ENCODE measurements around the gene RPF1.

RPF1 gene

DNA sequence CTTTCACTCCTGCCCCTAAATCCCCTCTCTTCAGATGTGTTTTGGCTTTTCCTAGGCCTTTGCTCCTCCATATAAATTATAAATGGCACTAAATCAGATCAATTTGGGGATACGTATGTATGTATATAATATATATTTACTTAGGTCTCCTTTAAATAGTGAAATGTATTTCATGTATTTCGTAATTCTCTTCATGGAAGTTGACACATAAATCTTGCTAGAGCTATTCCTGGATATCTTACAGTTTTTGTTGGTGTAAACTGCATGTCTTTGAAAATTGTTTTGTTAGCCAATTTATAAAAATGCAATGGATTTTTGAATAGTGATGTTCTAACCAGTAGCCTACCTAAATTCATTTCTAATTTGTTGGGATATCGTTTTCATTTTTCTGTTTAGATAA is 9.0 kb downstream of the RPF1 start (continued):
- TF ChIP-seq ZNF341 (tag by site-specific recombination; IDR thresholded peaks at IDR 0.05; ENCODE audit: low read depth) (no peak), FEZF1 (tag by site-specific recombination; IDR thresholded peaks at IDR 0.05) (no peak), ZNF140 (tag by site-specific recombination; IDR thresholded peaks at IDR 0.05) (no peak), ZSCAN16 (tag by site-specific recombination; IDR thresholded peaks at IDR 0.05) (no peak), ZNF398 (tag by site-specific recombination; IDR thresholded peaks at IDR 0.05) (no peak)

- TF ChIP-seq, protein P1, sequence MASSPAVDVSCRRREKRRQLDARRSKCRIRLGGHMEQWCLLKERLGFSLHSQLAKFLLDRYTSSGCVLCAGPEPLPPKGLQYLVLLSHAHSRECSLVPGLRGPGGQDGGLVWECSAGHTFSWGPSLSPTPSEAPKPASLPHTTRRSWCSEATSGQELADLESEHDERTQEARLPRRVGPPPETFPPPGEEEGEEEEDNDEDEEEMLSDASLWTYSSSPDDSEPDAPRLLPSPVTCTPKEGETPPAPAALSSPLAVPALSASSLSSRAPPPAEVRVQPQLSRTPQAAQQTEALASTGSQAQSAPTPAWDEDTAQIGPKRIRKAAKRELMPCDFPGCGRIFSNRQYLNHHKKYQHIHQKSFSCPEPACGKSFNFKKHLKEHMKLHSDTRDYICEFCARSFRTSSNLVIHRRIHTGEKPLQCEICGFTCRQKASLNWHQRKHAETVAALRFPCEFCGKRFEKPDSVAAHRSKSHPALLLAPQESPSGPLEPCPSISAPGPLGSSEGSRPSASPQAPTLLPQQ (tag by site-specific recombination; IDR thresholded peaks at IDR 0.05) = no peak
- no peak for TF ChIP-seq KLF17 (tag by site-specific recombination; IDR thresholded peaks at IDR 0.05)
- no peak for TF ChIP-seq MEIS1 (CRISPR knock-in tag; IDR thresholded peaks at IDR 0.05; ENCODE audit: borderline replicate concordance)
- no peak for TF ChIP-seq ZNF324 (tag by site-specific recombination; IDR thresholded peaks at IDR 0.05)
- TF ChIP-seq ZNF629 (tag by site-specific recombination; IDR thresholded peaks at IDR 0.05) = no peak
- TF ChIP-seq ZBTB21 (tag by site-specific recombination; IDR thresholded peaks at IDR 0.05) = no peak
- no peak for TF ChIP-seq HOXC10 (CRISPR knock-in tag; IDR thresholded peaks at IDR 0.05)
- TF ChIP-seq ZNF248 (tag by site-specific recombination; IDR thresholded peaks at IDR 0.05) = no peak
- no peak for TF ChIP-seq ZNF473 (tag by site-specific recombination; IDR thresholded peaks at IDR 0.05)
- no peak for TF ChIP-seq ELK4 (IDR thresholded peaks at IDR 0.05; ENCODE audit: borderline replicate concordance, low read depth, low read length)
- no peak for TF ChIP-seq ZNF623 (tag by site-specific recombination; IDR thresholded peaks at IDR 0.05)
- no peak for TF ChIP-seq ZBTB48 (tag by site-specific recombination; IDR thresholded peaks at IDR 0.05)
- TF ChIP-seq, protein P2, sequence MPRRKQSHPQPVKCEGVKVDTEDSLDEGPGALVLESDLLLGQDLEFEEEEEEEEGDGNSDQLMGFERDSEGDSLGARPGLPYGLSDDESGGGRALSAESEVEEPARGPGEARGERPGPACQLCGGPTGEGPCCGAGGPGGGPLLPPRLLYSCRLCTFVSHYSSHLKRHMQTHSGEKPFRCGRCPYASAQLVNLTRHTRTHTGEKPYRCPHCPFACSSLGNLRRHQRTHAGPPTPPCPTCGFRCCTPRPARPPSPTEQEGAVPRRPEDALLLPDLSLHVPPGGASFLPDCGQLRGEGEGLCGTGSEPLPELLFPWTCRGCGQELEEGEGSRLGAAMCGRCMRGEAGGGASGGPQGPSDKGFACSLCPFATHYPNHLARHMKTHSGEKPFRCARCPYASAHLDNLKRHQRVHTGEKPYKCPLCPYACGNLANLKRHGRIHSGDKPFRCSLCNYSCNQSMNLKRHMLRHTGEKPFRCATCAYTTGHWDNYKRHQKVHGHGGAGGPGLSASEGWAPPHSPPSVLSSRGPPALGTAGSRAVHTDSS (tag by site-specific recombination; IDR thresholded peaks at IDR 0.05) = no peak
- TF ChIP-seq ZNF433 (tag by site-specific recombination; IDR thresholded peaks at IDR 0.05; ENCODE audit: low read depth) = no peak
- TF ChIP-seq, protein P3, sequence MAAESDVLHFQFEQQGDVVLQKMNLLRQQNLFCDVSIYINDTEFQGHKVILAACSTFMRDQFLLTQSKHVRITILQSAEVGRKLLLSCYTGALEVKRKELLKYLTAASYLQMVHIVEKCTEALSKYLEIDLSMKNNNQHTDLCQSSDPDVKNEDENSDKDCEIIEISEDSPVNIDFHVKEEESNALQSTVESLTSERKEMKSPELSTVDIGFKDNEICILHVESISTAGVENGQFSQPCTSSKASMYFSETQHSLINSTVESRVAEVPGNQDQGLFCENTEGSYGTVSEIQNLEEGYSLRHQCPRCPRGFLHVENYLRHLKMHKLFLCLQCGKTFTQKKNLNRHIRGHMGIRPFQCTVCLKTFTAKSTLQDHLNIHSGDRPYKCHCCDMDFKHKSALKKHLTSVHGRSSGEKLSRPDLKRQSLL (tag by site-specific recombination; IDR thresholded peaks at IDR 0.05) = no peak
- TF ChIP-seq ZNF266 (tag by site-specific recombination; IDR thresholded peaks at IDR 0.05; ENCODE audit: low read depth) = no peak
- TF ChIP-seq, protein P4, sequence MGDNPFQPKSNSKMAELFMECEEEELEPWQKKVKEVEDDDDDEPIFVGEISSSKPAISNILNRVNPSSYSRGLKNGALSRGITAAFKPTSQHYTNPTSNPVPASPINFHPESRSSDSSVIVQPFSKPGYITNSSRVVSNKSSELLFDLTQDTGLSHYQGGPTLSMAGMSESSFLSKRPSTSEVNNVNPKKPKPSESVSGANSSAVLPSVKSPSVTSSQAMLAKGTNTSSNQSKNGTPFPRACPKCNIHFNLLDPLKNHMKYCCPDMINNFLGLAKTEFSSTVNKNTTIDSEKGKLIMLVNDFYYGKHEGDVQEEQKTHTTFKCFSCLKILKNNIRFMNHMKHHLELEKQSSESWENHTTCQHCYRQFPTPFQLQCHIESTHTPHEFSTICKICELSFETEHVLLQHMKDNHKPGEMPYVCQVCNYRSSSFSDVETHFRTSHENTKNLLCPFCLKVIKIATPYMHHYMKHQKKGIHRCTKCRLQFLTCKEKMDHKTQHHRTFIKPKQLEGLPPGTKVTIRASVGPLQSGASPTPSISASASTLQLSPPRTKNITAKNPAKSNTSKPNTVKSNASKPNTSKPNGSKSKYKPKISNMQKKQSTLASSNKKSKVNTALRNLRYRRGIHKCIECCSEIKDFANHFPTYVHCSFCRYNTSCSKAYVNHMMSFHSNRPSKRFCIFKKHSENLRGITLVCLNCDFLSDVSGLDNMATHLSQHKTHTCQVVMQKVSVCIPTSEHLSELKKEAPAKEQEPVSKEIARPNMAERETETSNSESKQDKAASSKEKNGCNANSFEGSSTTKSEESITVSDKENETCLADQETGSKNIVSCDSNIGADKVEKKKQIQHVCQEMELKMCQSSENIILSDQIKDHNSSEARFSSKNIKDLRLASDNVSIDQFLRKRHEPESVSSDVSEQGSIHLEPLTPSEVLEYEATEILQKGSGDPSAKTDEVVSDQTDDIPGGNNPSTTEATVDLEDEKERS (tag by site-specific recombination; IDR thresholded peaks at IDR 0.05) = no peak
- TF ChIP-seq ZNF677 (tag by site-specific recombination; IDR thresholded peaks at IDR 0.05) = no peak
- no peak for TF ChIP-seq ZNF610 (tag by site-specific recombination; IDR thresholded peaks at IDR 0.05; ENCODE audit: borderline replicate concordance)
- TF ChIP-seq ZNF639 (tag by site-specific recombination; IDR thresholded peaks at IDR 0.05) = no peak
- no peak overlapping the region for H3K4me3 ChIP-seq (ENCODE audit: low read depth, low read length)
- H3K9me3 ChIP-seq (ENCODE audit: control insufficient read depth, insufficient read depth, low read depth, low read length) = no peaks in the 10 kb centered on the region
- ChIA-PET POLR2A (interaction anchor here (1.0 kb wide), 1 partner anchor 9 kb away, joined by 3 read pairs; no protein-coding TSS in a partner anchor), CTCF (interaction anchor here (0.7 to 1.2 kb wide), 2 partner anchors 236 to 264 kb away, joined by 4 to 8 read pairs; no protein-coding TSS in a partner anchor)
- H3K27ac ChIP-seq (ENCODE audit: extremely low read depth, low read depth, low read length) = no peak overlapping the region
- H3K36me3 ChIP-seq (ENCODE audit: control insufficient read depth in 2 of 2, insufficient read depth in 1 of 2, low read length in 2 of 2) = peaks cover 40 to 79% of the 10 kb centered on the region in 2 experiments
- H3K4me1 ChIP-seq (ENCODE audit: control insufficient read depth, insufficient read depth, low read length) = no peaks in the 10 kb centered on the region
These were observed 10.7 kb downstream of the RPF1 start for GRCh38 chr1:84489766-84490165.
